PC-3 (cell line): ENCODE data around the gene SYNE1.

Experiments used
- CTCF ChIP-seq: fragments of 300-600 bp; sonication (generic); conservative IDR thresholded peaks from 2 replicates; pipeline ENCODE4 v1.5.1; 2017; ENCODE audit warnings: antibody characterized with exemption, low read depth, mild to moderate bottlenecking, low read length
- EZH2 ChIP-seq: fragments of 300-600 bp; sonication (generic); IDR thresholded peaks from one replicate; pipeline ENCODE4 v1.6.1; 2017; ENCODE audit warnings: antibody characterized with exemption, mild to moderate bottlenecking, low read length; ENCODE audit not compliant: unreplicated experiment
- EZH2phosphoT487 ChIP-seq: fragments of 300-600 bp; sonication (generic); IDR thresholded peaks from 2 replicates; pipeline ENCODE4 v1.6.1; 2018; ENCODE audit warnings: mild to moderate bottlenecking, antibody characterized with exemption, low read length, borderline replicate concordance

GRCh38 chr6:152634773-152635172 lies 2.4 kb downstream of the SYNE1 start:
- TF ChIP-seq CTCF (no peak), EZH2phosphoT487 (no peak), EZH2 (no peak)
